GM18498 (cell line): Measurements from ENCODE around the gene C17orf113.

ENCODE experiments used
- ATAC-seq: cut with Tn5 transposase; IDR thresholded peaks from one replicate; pipeline ENCODE4 v1.9.1; 2021; ENCODE audit warnings: mild to moderate bottlenecking, moderate library complexity; ENCODE audit not compliant: unreplicated experiment

Gene C17orf113

GRCh38 chr17:42072323-42073187 is 22.2 kb upstream of the C17orf113 start:
- ATAC-seq: no peak

- ATAC-seq: no peak
Observed at GRCh38 chr17:42071810-42072209, 21.4 kb upstream of the C17orf113 start.

GRCh38 chr17:42068979-42069378 is 18.6 kb upstream of the C17orf113 start:
- ATAC-seq: no peak

- no peak for ATAC-seq
Observed at GRCh38 chr17:42067371-42068091, 17.1 kb upstream of the C17orf113 start.

- ATAC-seq: no peak
Observed at GRCh38 chr17:42065201-42065600, 14.8 kb upstream of the C17orf113 start.

GRCh38 chr17:42062681-42063080 is 12.3 kb upstream of the C17orf113 start:
- no peak for ATAC-seq

- ATAC-seq: no peak
Observed at GRCh38 chr17:42061646-42062487, 11.5 kb upstream of the C17orf113 start.

- no peak for ATAC-seq
Observed at GRCh38 chr17:42060231-42060630, 9.8 kb upstream of the C17orf113 start.

GRCh38 chr17:42059815-42060214 is 9.4 kb upstream of the C17orf113 start:
- no peak for ATAC-seq

GRCh38 chr17:42058063-42058462 is 7.7 kb upstream of the C17orf113 start:
- ATAC-seq: no peak

GRCh38 chr17:42056635-42057034 is 6.2 kb upstream of the C17orf113 start:
- no peak for ATAC-seq

GRCh38 chr17:42055496-42055895 is 5.1 kb upstream of the C17orf113 start:
- ATAC-seq: no peak

- no peak for ATAC-seq
Observed at GRCh38 chr17:42055027-42055426, 4.6 kb upstream of the C17orf113 start.

GRCh38 chr17:42053731-42054500 is 3.5 kb upstream of the C17orf113 start:
- ATAC-seq: no peak

GRCh38 chr17:42052346-42052877 is 2.0 kb upstream of the C17orf113 start:
- no peak for ATAC-seq

GRCh38 chr17:42051645-42052044 is 1.2 kb upstream of the C17orf113 start:
- no peak for ATAC-seq

GRCh38 chr17:42051013-42051400 is 606 bp upstream of the C17orf113 start:
- no peak for ATAC-seq

- no peak for ATAC-seq
Observed at GRCh38 chr17:42049834-42050392, 488 bp downstream of the C17orf113 start.

GRCh38 chr17:42047343-42047742 is 3.1 kb downstream of the C17orf113 start:
- ATAC-seq: no peak

- ATAC-seq: no peak
Observed at GRCh38 chr17:42045719-42046118, 4.7 kb downstream of the C17orf113 start.
